K562 (cell line): ENCODE data around the gene PNPLA2. TPM values are rescaled to one million over a fixed set of nuclear protein-coding genes. Genes with fewer than 3 reads are reported as not detected.
A peak's percentile ranks its signal among the peaks of the same experiment; 100 is the strongest.

Experiments
- ATF7 ChIP-seq: fragments of 450-650 bp; IDR thresholded peaks from 2 replicates; pipeline ENCODE4 v1.7.1; 2014; ENCODE audit warnings: mild to moderate bottlenecking, moderate library complexity
- BRF2 ChIP-seq: IDR thresholded peaks from 3 replicates; pipeline ENCODE4 v1.6.1; 2011; ENCODE audit warnings: borderline replicate concordance, mild to moderate bottlenecking; ENCODE audit not compliant: insufficient read length, insufficient read depth
- CBFB ChIP-seq: sonication (generic); formaldehyde crosslinking; IDR thresholded peaks from 2 replicates; pipeline ENCODE4 v1.4.0; 2020; ENCODE audit warnings: mild to moderate bottlenecking, missing genetic modification reagents
- CREB3 ChIP-seq: fragments of 450-650 bp; conservative IDR thresholded peaks from 2 replicates; pipeline ENCODE4 v1.6.1; 2016; ENCODE audit warnings: missing genetic modification characterization, low read depth, mild to moderate bottlenecking, missing compliant biosample characterization, moderate library complexity
- CREB3L1 ChIP-seq: fragments of 450-650 bp; IDR thresholded peaks from 2 replicates; pipeline ENCODE4 v1.6.1; 2014; ENCODE audit warnings: low read depth, mild to moderate bottlenecking, moderate library complexity, borderline replicate concordance
- CTCFL ChIP-seq: IDR thresholded peaks from 2 replicates; pipeline ENCODE4 v1.6.1; 2011; ENCODE audit warnings: borderline replicate concordance, low read depth, mild to moderate bottlenecking, moderate library complexity, low read length; ENCODE audit not compliant: insufficient read depth, poor library complexity, severe bottlenecking
- DMBX1 ChIP-seq: fragments of 250-450 bp; sonication (Bioruptor Pico); IDR thresholded peaks from 2 replicates; pipeline ENCODE4 v1.8.0; 2022; ENCODE audit warnings: inconsistent platforms, mild to moderate bottlenecking, moderate library complexity, borderline replicate concordance
- JUN ChIP-seq, 2 experiments: sonication (generic) in 1 of 2; formaldehyde crosslinking in 1 of 2; IDR thresholded peaks; 2 replicates each; pipeline versions ENCODE4 v1.6.1 to v1.8.0; 2012 to 2022; ENCODE audit warnings: borderline replicate concordance in 2 of 2, mild to moderate bottlenecking in 2 of 2, improper control_type of control experiment in 1 of 2, low read depth in 1 of 2, low read length in 1 of 2, missing genetic modification reagents in 1 of 2
- KLF16 ChIP-seq: IDR thresholded peaks from 2 replicates; pipeline ENCODE4 v1.6.1; 2016; ENCODE audit warnings: antibody characterized with exemption
- MXI1 ChIP-seq: IDR thresholded peaks from 2 replicates; pipeline ENCODE4 v1.6.1; 2011; ENCODE audit warnings: low read depth, mild to moderate bottlenecking, improper control_type of control experiment, low read length
- NONO ChIP-seq, 2 experiments: fragments of 200-400 bp in 1 of 2; fragments of 450-650 bp in 1 of 2; formaldehyde crosslinking in 1 of 2; IDR thresholded peaks; 2 replicates each; pipeline ENCODE4 v1.6.1; 2017; ENCODE audit warnings: low read depth in 2 of 2, mild to moderate bottlenecking in 2 of 2, moderate library complexity in 2 of 2, low read length in 1 of 2
- POLR2A ChIP-seq: fragments of 450-650 bp; conservative IDR thresholded peaks from 2 replicates; pipeline ENCODE4 v1.6.1; 2016
- USF2 ChIP-seq: sonication (generic); formaldehyde crosslinking; IDR thresholded peaks from 2 replicates; pipeline ENCODE4 v1.5.0; 2020; ENCODE audit warnings: missing genetic modification reagents
- ZNF184 ChIP-seq: sonication (generic); formaldehyde crosslinking; IDR thresholded peaks from 2 replicates; pipeline ENCODE4 v1.5.0; 2020; ENCODE audit warnings: missing genetic modification reagents
- ZNF282 ChIP-seq: sonication (generic); formaldehyde crosslinking; IDR thresholded peaks from 2 replicates; pipeline ENCODE4 v1.8.1; 2023; ENCODE audit warnings: missing genetic modification reagents
- ZNF717 ChIP-seq: fragments of 250-450 bp; sonication (Bioruptor Pico); IDR thresholded peaks from 2 replicates; pipeline ENCODE4 v1.5.0; 2021
- ZNF76 ChIP-seq: fragments of 250-450 bp; sonication (Bioruptor Pico); IDR thresholded peaks from 2 replicates; pipeline ENCODE4 v1.4.0; 2020; ENCODE audit warnings: mild to moderate bottlenecking, moderate library complexity, borderline replicate concordance
- ZNF780A ChIP-seq: fragments of 250-450 bp; sonication (Bioruptor Pico); IDR thresholded peaks from 2 replicates; pipeline ENCODE4 v1.5.0; 2021; ENCODE audit warnings: mild to moderate bottlenecking
- polyA plus RNA-seq, 8 experiments: library from polyadenylated mRNA; depleted of rRNA in 4 of 8; stranded (reverse) in 5 of 8; unstranded in 3 of 8; fragments of >200 nt; fragmentation: Nextera tagmentation in 2 of 8; fragmentation: Illumina TruSeq in 1 of 8; extraction: Ambion mirVana in 2 of 8; extraction: Trizol in 1 of 8; gene quantifications; 2 replicates each; pipeline versions ENCODE4 v1.2.1 to v1.2.3, GENCODE V29; 2011 to 2014; ENCODE audit warnings: inconsistent platforms in 1 of 8, missing spikeins in 1 of 8
- total RNA-seq, 7 experiments: library from RNA; depleted of rRNA in 6 of 7; stranded (reverse); fragments of >200 nt in 6 of 7; fragmentation: Illumina TruSeq in 2 of 7; extraction: Trizol in 2 of 7; gene quantifications; 2 replicates each; pipeline versions ENCODE4 v1.2.1 to v1.2.3, GENCODE V29; 2011 to 2021; ENCODE audit warnings: low replicate concordance in 1 of 7

The PNPLA2 gene
- total and polyA plus RNA-seq, 9 of the 15 experiments (the other 6 are each of a cell fraction or from before 2014, with no cell fraction given) = 0.39 to 87.1 (median 8.4) TPM

- TF ChIP-seq BRF2 (no peak), ZNF184 (CRISPR knock-in tag) (no peak), USF2 (no peak), POLR2A (peak; percentile 93), ZNF717 (CRISPR knock-in tag) (no peak), CREB3 (tag) (peak; percentile 48; the same call in 1 of the 2 replicates), KLF16 (no peak), CTCFL (no peak), CBFB (CRISPR knock-in tag) (peak; percentile 94), DMBX1 (peak; percentile 46; the same call in 1 of the 2 replicates), ZNF780A (CRISPR knock-in tag) (no peak), ATF7 (peak; percentile 96), ZNF282 (no peak; the same call in 1 of the 2 replicates), MXI1 (peak; percentile 73), ZNF76 (CRISPR knock-in tag) (peak; percentile 40), JUN (IDR thresholded peaks at IDR 0.05; ENCODE audit: borderline replicate concordance, low read depth, low read length) (peak; percentile 19), JUN (CRISPR knock-in tag; IDR thresholded peaks at IDR 0.05; ENCODE audit: borderline replicate concordance) (peak; percentile 97; the same call in 1 of the 2 replicates), CREB3L1 (peak; percentile 99), NONO (IDR thresholded peaks at IDR 0.05; ENCODE audit: low read depth in 2 of 2, low read length in 1 of 2) (0 out of 4 replicates have a peak, but pooled peaks of 1 of the 2 experiments have one; percentile 47)
These were observed 9.3 kb upstream of the PNPLA2 start, which contains the start of gene RPLP2 (continued) for GRCh38 chr11:809287-810039.
